Brain microvascular endothelial cell (primary cell): ENCODE measurements around the gene TNXB.

Experiments
- DNase-seq: peaks from one replicate; pipeline ENCODE4 v3.0.0-alpha.2; 2020
- H3K27ac ChIP-seq: fragments of 250-450 bp; sonication (Bioruptor Pico); 2 replicates; pipeline ENCODE4 v1.5.1; 2020; ENCODE audit warnings: mild to moderate bottlenecking, moderate library complexity
- H3K27me3 ChIP-seq: fragments of 250-450 bp; sonication (Bioruptor Pico); replicated peaks from 2 replicates; pipeline ENCODE4 v1.5.1; 2020; ENCODE audit warnings: mild to moderate bottlenecking
- H3K36me3 ChIP-seq: fragments of 250-450 bp; sonication (Bioruptor Pico); replicated peaks from 2 replicates; pipeline ENCODE4 v1.5.1; 2020; ENCODE audit warnings: mild to moderate bottlenecking
- H3K4me3 ChIP-seq: 2 replicates; pipeline ENCODE4 v1.5.1; 2011; ENCODE audit warnings: low read depth, mild to moderate bottlenecking, control low read depth, low read length, moderate library complexity
- CTCF ChIP-seq: IDR thresholded peaks from 2 replicates; pipeline ENCODE4 v1.5.1; 2011; ENCODE audit warnings: low read depth, mild to moderate bottlenecking, moderate library complexity, low read length, control low read depth, inconsistent platforms; ENCODE audit errors: missing control alignments
- in situ Hi-C: cut with HindIII; loops from 2 replicates; pipeline ENCODE4 v1.10.0; 2017; ENCODE audit warnings: low sequenced_read_pairs, low pct_ligation_motif_present

TNXB gene

GRCh38 chr6:32092760-32093497 is 16.2 kb downstream of the TNXB start:
- Histone ChIP-seq H3K36me3 (no peaks in the 10 kb centered on the region), H3K27me3 (peaks cover 71% of the 10 kb centered on the region), H3K27ac (no peak overlapping the region), H3K4me3 (no peak overlapping the region)
- in situ Hi-C loops = no loop called here
- TF ChIP-seq CTCF = no peak
- no peak for DNase-seq

- peaks cover 52% of the 10 kb centered on the region for H3K27me3 ChIP-seq
- H3K4me3 ChIP-seq = no peak overlapping the region
- H3K27ac ChIP-seq = no peak overlapping the region
- no peak for DNase-seq
- no peak for TF ChIP-seq CTCF
- H3K36me3 ChIP-seq = no peaks in the 10 kb centered on the region
- in situ Hi-C loops = no loop called here
Measured at GRCh38 chr6:32089082-32089828, 19.9 kb downstream of the TNXB start.

- H3K36me3 ChIP-seq = no peaks in the 10 kb centered on the region
- H3K27me3 ChIP-seq = peaks cover 52% of the 10 kb centered on the region
- no peak for TF ChIP-seq CTCF
- H3K4me3 ChIP-seq = no peak overlapping the region
- DNase-seq = no peak
- in situ Hi-C loops = no loop called here
- H3K27ac ChIP-seq = no peak overlapping the region
Measured at GRCh38 chr6:32088487-32089049, 20.6 kb downstream of the TNXB start.

- H3K36me3 ChIP-seq = no peaks in the 10 kb centered on the region
- in situ Hi-C loops = no loop called here
- H3K27ac ChIP-seq = no peak overlapping the region
- DNase-seq = peak; percentile 49
- no peak overlapping the region for H3K4me3 ChIP-seq
- peaks cover 52% of the 10 kb centered on the region for H3K27me3 ChIP-seq
- peak; percentile 60 for TF ChIP-seq CTCF
Measured at GRCh38 chr6:32087574-32088486, 21.3 kb downstream of the TNXB start.

- H3K27me3 ChIP-seq = peaks cover 50% of the 10 kb centered on the region
- no peak overlapping the region for H3K4me3 ChIP-seq
- no peaks in the 10 kb centered on the region for H3K36me3 ChIP-seq
- H3K27ac ChIP-seq = no peak overlapping the region
- DNase-seq = peak; percentile 68
- no peak for TF ChIP-seq CTCF
- in situ Hi-C loops = no loop called here
Measured at GRCh38 chr6:32086661-32087573, 22.2 kb downstream of the TNXB start.
